ENCODE measurements around the gene GPC6.

GPC6 gene

DNA sequence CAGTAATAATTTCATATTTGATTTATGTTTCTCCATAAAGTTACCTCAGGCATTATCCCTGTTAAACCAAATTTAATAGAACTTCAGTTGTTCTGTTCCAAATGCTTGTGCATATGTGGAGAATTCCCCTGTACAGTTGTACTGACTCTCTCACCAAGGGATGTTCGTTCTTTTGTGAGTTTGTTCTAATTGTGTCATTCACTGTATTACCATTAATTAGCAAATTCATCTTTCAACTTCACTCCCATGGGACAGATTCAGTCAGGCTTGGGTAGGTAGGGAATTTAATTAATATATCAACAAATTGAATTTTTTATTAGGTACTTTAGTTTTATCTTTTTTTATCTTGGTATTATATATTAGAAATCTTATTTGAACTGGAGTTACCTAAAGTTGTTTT lies 987.5 kb downstream of the GPC6 start (continued):
- TF ChIP-seq ZNF580 (tag by site-specific recombination; IDR thresholded peaks at IDR 0.05) (no peak), ZBTB17 (tag by site-specific recombination; IDR thresholded peaks at IDR 0.05) (no peak)

GRCh38 chr13:94214975-94215374 lies 988.4 kb downstream of the GPC6 start:
- ChIA-PET CTCF (no interaction called here), POLR2A (no interaction called here)
- TF ChIP-seq ZNF623 (tag by site-specific recombination; IDR thresholded peaks at IDR 0.05) (no peak), ZBTB20 (tag by site-specific recombination; IDR thresholded peaks at IDR 0.05) (no peak), YY2 (tag by site-specific recombination; IDR thresholded peaks at IDR 0.05) (no peak), ZNF544 (tag by site-specific recombination; IDR thresholded peaks at IDR 0.05) (no peak), ZNF174 (tag by site-specific recombination; IDR thresholded peaks at IDR 0.05) (no peak), KLF10 (tag by site-specific recombination; IDR thresholded peaks at IDR 0.05) (no peak), ZNF626 (tag by site-specific recombination; IDR thresholded peaks at IDR 0.05) (no peak), BCL11B (tag by site-specific recombination; IDR thresholded peaks at IDR 0.05; ENCODE audit: low read depth) (no peak), ZNF184 (tag by site-specific recombination; IDR thresholded peaks at IDR 0.05) (no peak), PRDM2 (tag by site-specific recombination; IDR thresholded peaks at IDR 0.05; ENCODE audit: borderline replicate concordance) (no peak), FEZF1 (tag by site-specific recombination; IDR thresholded peaks at IDR 0.05) (no peak)
- TF ChIP-seq, protein P1, sequence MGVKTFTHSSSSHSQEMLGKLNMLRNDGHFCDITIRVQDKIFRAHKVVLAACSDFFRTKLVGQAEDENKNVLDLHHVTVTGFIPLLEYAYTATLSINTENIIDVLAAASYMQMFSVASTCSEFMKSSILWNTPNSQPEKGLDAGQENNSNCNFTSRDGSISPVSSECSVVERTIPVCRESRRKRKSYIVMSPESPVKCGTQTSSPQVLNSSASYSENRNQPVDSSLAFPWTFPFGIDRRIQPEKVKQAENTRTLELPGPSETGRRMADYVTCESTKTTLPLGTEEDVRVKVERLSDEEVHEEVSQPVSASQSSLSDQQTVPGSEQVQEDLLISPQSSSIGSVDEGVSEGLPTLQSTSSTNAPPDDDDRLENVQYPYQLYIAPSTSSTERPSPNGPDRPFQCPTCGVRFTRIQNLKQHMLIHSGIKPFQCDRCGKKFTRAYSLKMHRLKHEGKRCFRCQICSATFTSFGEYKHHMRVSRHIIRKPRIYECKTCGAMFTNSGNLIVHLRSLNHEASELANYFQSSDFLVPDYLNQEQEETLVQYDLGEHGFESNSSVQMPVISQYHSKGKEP (tag by site-specific recombination; IDR thresholded peaks at IDR 0.05) = no peak
- TF ChIP-seq, protein P2, sequence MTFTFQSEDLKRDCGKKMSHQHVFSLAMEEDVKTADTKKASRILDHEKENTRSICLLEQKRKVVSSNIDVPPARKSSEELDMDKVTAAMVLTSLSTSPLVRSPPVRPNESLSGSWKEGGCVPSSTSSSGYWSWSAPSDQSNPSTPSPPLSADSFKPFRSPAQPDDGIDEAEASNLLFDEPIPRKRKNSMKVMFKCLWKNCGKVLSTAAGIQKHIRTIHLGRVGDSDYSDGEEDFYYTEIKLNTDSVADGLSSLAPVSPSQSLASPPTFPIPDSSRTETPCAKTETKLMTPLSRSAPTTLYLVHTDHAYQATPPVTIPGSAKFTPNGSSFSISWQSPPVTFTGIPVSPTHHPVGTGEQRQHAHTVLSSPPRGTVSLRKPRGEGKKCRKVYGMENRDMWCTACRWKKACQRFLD (tag by site-specific recombination; IDR thresholded peaks at IDR 0.05) = no peak
- TF ChIP-seq, protein P3, sequence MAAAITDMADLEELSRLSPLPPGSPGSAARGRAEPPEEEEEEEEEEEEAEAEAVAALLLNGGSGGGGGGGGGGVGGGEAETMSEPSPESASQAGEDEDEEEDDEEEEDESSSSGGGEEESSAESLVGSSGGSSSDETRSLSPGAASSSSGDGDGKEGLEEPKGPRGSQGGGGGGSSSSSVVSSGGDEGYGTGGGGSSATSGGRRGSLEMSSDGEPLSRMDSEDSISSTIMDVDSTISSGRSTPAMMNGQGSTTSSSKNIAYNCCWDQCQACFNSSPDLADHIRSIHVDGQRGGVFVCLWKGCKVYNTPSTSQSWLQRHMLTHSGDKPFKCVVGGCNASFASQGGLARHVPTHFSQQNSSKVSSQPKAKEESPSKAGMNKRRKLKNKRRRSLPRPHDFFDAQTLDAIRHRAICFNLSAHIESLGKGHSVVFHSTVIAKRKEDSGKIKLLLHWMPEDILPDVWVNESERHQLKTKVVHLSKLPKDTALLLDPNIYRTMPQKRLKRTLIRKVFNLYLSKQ (tag by site-specific recombination; IDR thresholded peaks at IDR 0.05; ENCODE audit: borderline replicate concordance) = no peak

More at GRCh38 chr13:94214975-94215374, 988.4 kb downstream of the GPC6 start:
- no peak overlapping the region for H3K4me3 ChIP-seq (ENCODE audit: low read depth, low read length)
- H3K9me3 ChIP-seq (ENCODE audit: control insufficient read depth, insufficient read depth, low read depth, low read length) = no peaks in the 10 kb centered on the region
- H3K4me1 ChIP-seq (ENCODE audit: control insufficient read depth, insufficient read depth, low read length) = no peaks in the 10 kb centered on the region
- H3K36me3 ChIP-seq (ENCODE audit: control insufficient read depth in 2 of 2, insufficient read depth in 1 of 2, low read length in 2 of 2) = no peaks in the 10 kb centered on the region
- no peak overlapping the region for H3K27ac ChIP-seq (ENCODE audit: extremely low read depth, low read depth, low read length)
